HG03520 (cell line): ENCODE measurements around the gene RBM23.
A peak's percentile ranks its signal among the peaks of the same experiment; 100 is the strongest.
"Not testable (repeated sequence)": the region's sequence is repeated elsewhere in the genome, so short reads cannot be mapped to it uniquely, and the experiment has no call there.

ENCODE experiments used
- ATAC-seq: cut with Tn5 transposase; IDR thresholded peaks from one replicate; pipeline ENCODE4 v1.9.1; 2021; ENCODE audit warnings: mild to moderate bottlenecking, moderate library complexity; ENCODE audit not compliant: unreplicated experiment

Gene RBM23

DNA sequence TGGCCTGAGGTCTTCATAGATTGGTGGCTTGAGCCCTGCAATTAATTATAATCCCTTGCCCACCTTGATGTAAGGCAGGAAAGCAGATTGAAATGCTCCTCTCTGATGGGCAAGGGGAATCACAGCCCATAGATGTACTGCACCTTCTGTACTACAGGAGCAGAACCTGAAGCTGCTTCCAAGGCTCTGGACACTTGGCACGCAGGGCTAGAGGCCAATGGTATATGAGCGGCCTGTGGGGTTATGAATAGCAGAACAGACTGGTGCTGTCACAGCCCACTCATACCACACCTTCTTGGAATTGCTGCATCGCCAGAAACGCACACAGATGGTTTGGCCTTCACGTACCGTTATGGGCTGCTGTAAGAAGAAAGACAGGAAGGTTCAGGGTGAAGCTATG lies 1.7 kb upstream of the RBM23 start:
- no peak for ATAC-seq

DNA sequence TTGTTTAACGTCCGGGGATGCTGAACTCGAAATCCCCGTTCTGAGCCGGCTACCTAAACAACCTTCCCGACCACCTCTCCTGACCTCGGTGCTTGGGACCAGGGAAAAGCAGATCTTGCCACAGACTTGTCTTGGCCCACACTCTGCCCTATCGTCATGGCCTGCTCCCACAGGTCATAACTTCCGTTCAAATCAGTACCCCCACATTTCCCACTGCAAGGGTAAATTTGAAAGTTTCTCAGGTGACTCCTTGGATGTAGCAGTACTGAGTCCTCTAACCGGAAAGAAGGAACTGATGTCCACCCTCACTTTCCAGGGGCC lies 612 bp upstream of the RBM23 start:
- ATAC-seq: no peak

GRCh38 chr14:22915886-22916521 lies 2.9 kb downstream of the RBM23 start:
- ATAC-seq: no peak

GRCh38 chr14:22914836-22915235 lies 4.1 kb downstream of the RBM23 start:
- not testable (repeated sequence) for ATAC-seq

DNA sequence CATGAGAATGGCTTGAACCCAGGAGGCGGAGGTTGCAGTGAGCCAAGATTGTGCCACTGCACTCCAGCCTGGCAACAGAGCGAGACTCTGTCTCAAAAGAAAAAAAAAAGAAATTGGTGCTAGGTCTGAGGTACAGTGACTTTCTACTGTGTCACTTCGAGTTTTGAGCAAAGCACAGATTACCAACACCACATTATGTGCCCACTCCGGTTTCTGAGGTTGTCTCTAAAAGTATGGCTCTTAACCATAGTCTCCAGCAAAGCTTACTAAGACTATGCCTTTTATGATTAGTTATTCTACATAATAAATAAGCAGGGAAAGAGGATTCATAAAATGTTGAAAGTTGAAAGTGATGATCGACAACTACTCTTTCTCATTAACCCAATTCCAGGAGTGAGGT lies 8.0 kb downstream of the RBM23 start:
- no peak for ATAC-seq

GRCh38 chr14:22908601-22909000 lies 10.3 kb downstream of the RBM23 start:
- ATAC-seq: no peak

DNA sequence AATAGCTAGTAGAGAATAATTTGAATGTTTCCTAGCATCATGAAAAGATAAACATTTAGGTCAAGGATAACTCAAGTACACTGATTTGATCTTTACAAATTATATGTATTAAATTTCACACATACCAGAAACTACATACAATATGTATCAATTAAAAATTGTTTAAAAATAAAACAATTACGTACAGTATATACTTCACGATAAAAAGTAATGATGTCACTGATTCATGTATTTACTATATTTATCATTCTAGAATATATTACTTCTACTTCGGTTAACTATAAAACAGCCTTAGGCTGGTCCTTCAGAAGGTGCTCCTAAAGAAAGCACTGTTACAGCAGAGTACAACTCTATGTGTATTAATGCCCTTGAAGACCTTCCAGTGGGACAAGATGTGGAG lies 11.5 kb downstream of the RBM23 start:
- ATAC-seq: no peak

GRCh38 chr14:22906073-22906472 lies 12.9 kb downstream of the RBM23 start:
- no peak for ATAC-seq

DNA sequence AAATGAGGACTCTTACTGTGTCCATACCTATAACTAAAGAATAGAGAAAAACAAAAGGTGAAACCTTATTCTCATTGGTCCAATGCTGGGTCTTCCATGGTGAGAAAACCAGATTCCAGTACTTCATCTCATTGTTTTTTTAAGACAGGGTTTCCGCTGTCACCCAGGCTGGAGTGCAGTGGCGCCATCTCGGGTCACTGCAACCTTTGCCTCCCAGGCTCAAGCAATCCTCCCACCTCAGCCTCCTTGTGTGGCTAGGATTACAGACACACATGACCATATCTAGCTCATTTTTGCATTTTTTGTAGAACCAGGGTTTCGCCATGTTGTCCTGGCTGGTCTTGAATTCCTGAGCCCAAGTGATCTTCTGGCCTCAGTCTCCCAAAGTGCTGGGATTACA lies 13.3 kb downstream of the RBM23 start:
- ATAC-seq: no peak

DNA sequence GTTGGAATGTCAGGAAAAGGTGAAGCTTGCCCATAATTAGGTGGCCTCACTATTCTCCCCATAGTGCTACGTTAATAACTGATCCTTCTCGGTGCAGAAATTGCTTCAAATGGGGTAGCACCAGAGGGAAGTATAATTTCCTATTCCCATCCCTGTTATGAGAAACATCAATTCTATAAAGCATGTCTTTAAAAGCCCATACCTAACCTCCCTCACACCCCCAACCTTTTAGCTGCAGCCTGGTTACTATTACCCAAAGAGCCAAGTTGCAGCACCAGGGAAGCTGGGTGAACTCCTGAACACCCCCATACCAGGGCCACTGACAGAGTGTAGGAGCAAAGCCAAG lies 15.2 kb downstream of the RBM23 start:
- ATAC-seq: no peak

- ATAC-seq: no peak
These were observed 17.1 kb downstream of the RBM23 start for GRCh38 chr14:22901799-22902198.

DNA sequence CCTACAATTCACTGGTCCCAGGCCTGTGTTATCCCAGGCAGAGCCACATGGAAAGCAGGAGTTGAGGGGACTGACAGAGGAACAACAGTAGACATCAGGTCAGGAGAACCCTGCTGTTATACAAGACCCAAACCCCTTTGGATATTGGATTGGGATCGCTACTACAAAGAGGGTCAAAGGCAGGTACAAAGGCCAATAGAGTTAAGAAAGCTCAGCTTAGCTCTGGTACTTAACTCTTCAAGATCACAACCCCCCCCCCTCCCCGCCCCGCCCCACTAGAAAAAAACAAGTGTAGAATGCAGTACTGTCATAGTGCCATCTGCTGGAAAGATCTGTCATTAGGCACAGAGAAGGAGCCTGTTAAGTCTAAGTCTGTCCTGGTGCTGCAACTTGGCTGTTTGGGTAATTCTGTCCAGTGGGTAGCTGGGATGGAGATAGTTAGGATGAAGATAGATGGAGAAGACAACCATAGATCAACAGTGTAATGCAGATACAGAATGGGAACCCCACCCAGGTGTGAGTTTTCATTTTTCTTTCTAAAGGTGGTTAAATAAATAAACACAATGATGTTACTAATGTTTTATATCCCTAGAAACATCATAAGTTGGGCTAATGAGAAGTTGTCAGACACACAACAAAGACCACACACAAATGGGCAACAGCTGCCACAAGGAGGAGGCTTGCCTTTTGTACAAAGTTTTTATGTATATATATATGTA lies 18.7 kb downstream of the RBM23 start:
- ATAC-seq: no peak

DNA sequence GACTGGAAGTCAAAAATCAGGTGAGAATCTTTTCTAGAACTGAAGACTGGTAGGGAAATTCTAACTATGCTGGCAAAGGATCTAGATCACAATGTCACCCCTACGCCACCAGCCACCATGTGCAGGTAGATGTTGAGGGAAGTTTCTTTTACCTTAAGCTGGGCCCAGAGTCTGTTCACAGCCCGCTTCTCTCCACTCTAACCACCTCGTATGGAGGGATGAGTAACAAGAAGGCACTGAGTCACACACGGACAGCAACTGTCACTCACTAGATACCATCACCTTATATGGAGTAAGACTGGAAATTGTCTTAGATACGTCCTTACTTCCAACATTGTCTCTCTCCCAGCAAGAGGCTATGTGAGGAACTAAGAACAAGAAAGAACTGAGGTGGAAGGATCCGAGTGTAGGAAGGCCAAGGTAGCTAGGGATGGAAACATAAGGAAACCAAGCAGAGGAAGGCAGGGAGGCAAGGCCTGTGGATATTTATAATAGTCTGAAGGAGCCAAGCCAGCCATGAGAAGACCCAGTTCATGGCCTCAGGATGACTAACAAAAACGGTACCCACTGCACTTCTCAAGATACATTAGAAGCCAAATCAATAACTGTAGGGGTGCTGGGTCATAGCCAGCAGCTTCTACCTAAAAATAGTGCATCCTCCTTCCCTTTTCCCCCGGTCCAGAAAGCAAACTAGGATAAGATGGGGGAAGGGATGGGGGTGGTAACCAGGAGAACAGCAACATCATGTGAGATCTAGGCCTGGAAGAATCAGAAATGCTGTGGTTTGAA lies 20.5 kb downstream of the RBM23 start:
- no peak for ATAC-seq

DNA sequence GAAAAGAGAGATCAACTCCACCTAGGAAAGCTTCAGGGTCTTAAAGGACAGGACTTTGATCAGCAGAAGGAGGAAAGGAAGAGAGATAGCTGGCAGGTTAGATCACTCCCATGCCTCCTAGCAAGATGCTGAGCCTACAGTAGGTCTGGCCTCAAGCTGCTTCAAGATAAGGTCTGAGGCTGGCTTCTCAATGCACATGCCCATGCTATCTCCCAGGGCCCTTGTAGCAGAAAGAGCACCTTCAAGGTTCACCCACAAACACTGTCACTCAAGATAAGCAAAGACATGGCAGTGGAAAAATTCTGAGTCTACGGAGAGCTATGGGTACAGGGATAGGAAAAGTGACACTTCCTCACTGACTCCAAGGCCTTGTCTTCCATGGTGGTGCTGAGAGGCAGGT lies 21.6 kb downstream of the RBM23 start:
- ATAC-seq: no peak

DNA sequence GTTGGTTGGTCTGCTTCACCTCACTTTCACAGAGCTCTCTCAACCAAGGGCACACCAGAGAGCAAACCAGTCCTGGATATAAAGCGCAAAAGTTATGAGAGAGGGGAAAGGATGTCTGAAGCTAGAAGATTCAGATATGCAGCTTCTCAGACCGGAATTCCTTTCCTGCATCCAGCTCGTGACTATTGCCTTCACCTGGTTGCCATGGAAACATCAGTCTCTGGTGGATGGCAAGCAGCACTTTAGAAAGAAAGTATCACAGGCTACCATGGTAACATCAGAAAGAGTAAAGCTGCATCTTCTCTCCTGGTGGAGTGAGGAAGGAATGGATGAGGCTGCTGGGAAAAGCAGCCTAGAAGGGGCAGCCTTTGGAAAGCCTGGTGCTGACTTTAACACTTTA lies 22.2 kb downstream of the RBM23 start:
- no peak for ATAC-seq

DNA sequence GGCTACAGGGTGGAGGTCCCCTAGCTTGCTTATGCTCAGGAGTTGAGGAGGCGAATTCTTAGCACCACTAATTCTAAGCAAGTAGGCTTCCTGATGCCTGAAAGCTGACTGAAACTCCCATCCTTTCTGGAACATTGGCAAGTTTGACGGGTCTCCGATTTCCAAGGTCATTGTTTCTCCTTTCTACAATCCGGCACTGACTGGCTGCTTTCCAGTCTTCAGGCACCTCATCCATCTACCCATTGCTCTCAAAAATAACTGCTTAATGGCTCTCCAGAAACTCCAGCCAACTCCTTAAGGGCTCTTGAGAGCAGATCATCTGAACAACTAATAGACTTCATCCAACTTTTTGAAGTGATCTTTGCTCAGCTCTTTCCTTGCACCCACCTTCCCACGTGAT lies 22.6 kb downstream of the RBM23 start:
- ATAC-seq: no peak

DNA sequence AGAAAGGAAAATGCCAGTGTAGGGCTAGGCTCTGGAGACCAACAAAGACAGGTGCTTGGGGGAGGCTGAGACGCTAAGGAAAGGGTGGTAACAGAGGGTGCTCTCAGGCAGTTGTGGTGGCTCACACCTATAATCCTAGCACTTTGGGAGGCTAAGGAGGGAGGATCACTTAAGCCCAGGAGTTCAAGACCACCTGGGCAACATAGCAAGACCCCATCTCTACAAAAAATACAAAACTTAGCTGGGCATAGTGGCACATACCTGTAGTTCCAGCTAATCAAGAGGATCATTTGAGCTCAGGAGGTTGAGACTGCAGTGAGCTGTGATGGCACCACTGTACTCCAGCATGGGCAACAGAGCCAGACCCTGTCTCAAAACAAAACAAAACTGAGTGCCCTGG lies 23.5 kb downstream of the RBM23 start:
- ATAC-seq: no peak

DNA sequence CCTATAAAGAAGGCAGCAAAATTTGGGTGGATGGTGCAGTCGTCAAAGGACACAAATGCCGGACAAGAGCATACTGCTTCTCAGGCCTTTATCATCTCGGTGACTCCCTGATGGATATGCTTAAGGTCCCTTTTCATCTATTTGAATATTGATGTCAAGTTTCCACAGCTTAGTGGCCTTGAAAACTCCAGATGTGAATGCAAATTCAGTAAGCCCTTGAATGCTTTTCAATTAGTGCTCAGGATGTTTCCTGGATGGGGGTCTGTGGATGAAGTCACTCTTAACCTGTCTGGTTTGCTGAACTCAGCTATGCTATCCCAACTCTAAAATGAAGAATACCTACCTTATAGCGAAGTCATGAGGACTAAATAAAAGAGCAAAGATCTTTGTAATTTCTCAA lies 25.2 kb downstream of the RBM23 start:
- no peak for ATAC-seq

DNA sequence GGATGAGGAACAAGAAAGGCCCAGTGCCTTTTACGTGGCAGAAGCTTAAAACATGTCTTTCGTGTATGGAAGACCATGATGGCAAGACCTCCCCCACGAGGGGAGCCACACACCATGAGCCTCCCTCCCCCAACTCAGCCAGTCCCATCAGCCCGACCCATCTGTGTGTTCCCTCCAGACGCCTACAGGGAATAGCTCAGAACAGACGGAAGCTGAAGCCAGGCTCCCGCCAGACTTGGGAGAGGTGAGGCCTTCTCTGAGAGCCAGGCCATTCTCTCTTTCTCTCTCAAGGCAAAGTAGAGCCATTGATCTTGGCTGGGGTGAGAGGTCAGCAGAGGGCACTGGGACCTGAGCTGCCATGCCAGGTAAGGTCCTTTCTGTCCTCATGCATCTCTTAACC lies 26.5 kb downstream of the RBM23 start:
- ATAC-seq: no peak

DNA sequence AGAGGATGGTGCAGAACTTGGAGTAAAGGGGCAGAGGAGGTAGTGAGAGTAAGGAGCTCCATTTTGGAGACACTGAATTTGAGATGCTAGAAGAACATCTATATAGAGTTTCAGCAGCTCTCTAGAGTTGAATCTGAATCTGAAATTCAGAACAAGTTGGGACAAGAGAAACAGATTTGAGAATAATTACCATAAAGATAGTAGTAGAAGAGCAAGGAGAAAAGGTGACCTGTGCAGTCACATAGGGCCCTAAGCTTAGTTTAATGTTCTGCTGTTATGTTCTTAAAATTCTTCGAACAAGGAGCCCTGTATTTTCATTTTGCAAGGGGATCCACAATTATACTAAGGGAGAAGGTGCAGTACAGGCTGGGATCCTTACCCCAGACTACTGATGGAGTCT lies 28.5 kb downstream of the RBM23 start:
- no peak for ATAC-seq

- no peak for ATAC-seq
These were observed 30.3 kb downstream of the RBM23 start for GRCh38 chr14:22888662-22889061.

GRCh38 chr14:22887990-22888378 lies 31.0 kb downstream of the RBM23 start:
- ATAC-seq: peak; percentile 33
